Measurements from ENCODE around the gene HRK.
A peak's percentile ranks its signal among the peaks of the same experiment; 100 is the strongest.
"Not testable (repeated sequence)": the region's sequence is repeated elsewhere in the genome, so short reads cannot be mapped to it uniquely, and the experiment has no call there.

HRK gene

DNA sequence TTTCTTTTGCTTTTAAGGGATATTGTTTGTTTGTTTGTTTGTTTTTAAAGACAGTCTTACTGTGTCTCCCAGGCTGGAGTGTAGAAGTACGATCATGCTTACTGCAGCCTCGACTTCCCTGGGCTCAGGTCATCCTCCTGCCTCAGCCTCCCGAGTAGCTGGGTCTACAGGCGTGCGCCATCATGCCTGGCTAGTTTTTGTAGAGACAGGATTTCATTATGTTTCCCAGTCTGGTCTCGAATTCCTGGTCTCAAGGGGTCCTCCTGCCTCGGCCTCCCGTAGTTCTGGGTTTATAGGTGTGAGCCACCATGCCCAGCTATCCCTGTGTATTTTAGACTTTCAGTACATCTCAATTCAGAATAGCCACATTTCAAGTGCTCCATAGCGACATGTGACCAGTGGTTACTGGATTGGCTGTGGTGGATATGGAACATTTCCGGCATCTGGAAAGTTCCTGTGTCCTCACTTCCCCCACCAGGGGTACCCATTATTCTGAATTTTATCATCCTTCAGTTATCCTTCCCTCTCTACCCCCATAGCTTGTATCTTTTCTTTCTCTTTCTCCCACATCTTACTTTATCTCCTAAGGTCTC is 61.1 kb downstream of the HRK start:
- no peak for DNase-seq (ENCODE audit: low read depth)
- no peak overlapping the region for H3K4me3 ChIP-seq (ENCODE audit: low read length)
- TF ChIP-seq, protein P1, sequence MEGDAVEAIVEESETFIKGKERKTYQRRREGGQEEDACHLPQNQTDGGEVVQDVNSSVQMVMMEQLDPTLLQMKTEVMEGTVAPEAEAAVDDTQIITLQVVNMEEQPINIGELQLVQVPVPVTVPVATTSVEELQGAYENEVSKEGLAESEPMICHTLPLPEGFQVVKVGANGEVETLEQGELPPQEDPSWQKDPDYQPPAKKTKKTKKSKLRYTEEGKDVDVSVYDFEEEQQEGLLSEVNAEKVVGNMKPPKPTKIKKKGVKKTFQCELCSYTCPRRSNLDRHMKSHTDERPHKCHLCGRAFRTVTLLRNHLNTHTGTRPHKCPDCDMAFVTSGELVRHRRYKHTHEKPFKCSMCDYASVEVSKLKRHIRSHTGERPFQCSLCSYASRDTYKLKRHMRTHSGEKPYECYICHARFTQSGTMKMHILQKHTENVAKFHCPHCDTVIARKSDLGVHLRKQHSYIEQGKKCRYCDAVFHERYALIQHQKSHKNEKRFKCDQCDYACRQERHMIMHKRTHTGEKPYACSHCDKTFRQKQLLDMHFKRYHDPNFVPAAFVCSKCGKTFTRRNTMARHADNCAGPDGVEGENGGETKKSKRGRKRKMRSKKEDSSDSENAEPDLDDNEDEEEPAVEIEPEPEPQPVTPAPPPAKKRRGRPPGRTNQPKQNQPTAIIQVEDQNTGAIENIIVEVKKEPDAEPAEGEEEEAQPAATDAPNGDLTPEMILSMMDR (IDR thresholded peaks at IDR 0.05; ENCODE audit: insufficient read depth, low read depth, low read length, missing control alignments) = no peak

DNA sequence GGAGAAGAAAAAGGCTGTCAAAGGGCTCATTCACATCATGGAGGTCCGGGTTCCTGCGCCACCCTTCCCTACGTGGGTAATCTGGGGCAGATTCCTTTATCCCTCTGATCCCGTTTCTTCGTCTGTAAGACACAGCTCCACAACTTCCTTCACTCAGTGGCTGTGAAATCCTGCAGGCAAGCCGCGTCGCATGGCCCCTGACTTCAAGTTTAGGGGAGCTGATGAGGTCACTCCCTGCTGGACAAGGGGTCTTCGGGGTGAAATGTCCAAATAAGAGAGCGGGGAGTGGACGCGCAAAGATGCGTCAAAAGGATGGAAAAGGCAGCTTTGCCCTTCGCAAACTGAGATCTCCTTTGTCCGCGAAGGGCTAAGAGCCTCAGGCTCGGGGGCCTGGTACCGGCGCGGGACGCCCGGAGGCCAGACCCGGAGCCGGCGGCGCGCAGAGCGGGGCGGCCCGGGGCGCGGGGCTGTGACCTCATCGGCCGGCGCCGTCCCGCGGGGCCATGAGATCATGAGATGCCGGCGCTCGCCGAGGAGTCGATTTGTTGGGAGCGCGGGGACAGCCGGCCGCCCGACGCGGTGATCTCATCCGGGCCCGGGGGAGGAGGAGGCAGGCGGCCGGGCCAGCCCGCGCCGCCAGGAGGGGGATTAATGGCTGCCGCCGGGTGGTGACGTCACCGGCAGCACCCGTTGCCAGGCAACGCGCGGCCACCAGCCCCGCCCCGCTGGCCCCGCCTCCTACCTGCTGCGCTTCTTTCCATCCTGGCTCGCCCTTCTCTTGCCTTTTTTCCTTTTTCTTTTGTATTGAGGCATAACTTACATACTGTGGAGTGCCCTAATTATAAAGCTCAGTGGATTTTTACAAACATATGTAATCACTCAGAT is 62.1 kb downstream of the HRK start:
- peak; percentile 94 for DNase-seq (ENCODE audit: low read depth)
- TF ChIP-seq, protein P1 (IDR thresholded peaks at IDR 0.05; ENCODE audit: insufficient read depth, low read depth, low read length, missing control alignments) = no peak
- H3K4me3 ChIP-seq (ENCODE audit: low read length) = peak overlapping the region; percentile 96

DNA sequence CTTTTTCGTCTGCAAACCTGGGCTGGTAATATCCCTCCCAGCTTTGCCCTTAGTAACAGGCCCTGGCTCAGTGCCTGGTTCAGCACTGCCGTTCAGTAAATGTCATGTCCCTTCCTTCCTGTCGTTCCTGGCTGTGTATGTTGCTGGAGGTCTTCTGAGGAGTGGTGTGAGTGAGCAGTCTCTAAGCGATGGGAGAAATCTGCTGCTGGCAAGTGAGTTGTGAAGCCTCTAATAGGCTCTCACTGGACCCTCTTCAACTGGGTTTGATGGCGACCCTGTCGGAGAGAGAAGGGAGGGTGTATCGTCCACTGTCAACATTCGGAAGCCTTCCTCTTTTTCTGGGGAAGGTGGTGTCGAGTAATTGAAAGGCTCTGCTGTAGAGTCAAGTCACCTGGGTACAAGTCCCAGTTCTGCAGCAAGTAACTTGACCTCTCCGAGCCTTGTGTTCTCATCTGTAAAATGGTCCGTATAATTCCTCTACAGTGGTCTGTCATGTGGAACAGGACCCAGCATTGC is 62.8 kb downstream of the HRK start:
- DNase-seq (ENCODE audit: low read depth) = no peak
- H3K4me3 ChIP-seq (ENCODE audit: low read length) = peak overlapping the region; percentile 96
- TF ChIP-seq, protein P1 (IDR thresholded peaks at IDR 0.05; ENCODE audit: insufficient read depth, low read depth, low read length, missing control alignments) = no peak

DNA sequence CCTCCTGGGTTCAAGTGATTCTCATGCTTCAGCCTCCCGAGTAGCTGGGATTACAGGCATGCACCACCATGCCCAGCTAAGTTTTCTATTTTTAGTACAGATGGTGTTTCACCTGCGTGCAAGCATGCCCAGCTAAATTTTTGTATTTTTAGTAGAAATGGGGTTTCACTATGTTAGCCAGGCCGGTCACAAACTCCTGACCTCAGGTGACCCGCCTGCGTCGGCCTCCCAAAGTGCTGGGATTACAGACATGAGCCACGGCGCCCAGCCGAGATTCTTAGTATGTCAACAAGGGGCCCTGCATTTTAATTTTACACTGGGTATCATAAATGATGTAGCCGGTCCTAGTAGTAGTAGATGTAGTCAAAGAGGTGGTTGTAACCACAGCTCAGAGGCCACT is 66.5 kb downstream of the HRK start:
- not testable (repeated sequence) for DNase-seq (ENCODE audit: low read depth); H3K4me3 ChIP-seq (ENCODE audit: low read length)

DNA sequence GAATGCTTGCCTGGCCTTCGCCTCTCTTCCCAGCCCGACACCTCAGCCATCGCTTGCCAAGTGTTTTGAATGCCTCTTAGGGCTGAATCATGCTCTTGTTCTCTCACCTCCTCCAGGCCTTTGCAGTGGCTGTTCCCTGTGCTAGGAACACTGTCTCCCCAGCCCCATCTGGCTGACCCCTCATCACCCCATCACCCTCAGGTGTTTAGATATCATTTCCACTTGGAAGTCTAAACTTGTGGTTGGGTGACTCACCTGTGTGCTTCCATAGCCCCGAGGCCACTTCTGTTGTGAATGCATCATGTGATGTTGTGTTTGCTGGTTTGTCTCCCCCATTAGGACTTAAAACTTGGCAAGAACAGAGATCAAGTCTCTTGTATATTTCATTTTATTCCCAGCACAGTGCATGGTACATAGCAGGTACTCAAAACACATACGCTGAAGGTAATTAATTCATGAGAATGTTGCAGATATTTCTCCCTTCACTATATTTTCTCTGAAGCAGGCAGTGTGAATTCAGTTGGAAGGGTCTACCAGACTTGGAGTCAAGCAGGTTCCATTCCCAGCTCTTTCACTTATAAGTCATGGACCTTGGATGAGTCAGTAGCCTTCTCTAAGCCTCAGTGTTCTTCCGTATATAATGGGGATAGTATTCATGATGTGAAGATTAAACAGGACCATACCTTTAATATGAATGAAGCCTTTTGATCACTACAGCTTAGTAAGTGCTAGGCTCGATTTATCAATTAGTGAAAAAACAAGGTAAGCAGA is 67.8 kb downstream of the HRK start:
- TF ChIP-seq, protein P1 (IDR thresholded peaks at IDR 0.05; ENCODE audit: insufficient read depth, low read depth, low read length, missing control alignments) = no peak
- no peak overlapping the region for H3K4me3 ChIP-seq (ENCODE audit: low read length)
- peak; percentile 82 for DNase-seq (ENCODE audit: low read depth)

DNA sequence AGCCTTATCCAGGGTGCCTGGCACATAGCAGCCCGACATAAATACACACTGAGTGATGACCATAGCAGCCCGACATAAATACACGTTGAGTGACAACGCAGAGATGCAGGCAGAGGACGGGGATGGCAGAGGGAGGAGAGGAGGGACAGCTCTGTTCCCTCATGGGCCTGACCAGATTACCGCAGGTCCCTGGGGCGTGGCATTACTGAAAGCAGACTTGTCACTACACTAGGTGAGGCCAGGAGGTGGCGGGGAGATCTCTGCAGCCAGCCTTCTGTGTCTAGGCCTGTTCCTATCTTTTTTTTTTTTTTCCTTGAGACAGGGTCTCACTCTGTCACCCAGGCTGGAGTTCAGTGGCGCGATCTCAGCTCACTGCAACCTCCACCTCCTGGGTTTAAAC is 69.0 kb downstream of the HRK start:
- no peak overlapping the region for H3K4me3 ChIP-seq (ENCODE audit: low read length)
- TF ChIP-seq, protein P1 (IDR thresholded peaks at IDR 0.05; ENCODE audit: insufficient read depth, low read depth, low read length, missing control alignments) = no peak
- DNase-seq (ENCODE audit: low read depth) = no peak
